Hypothalamus (tissue), 51 donors: ENCODE data around the gene MSI2.
"Not testable (repeated sequence)": the region's sequence is repeated elsewhere in the genome, so short reads cannot be mapped to it uniquely, and the experiment has no call there.

Experiments used
- DNase-seq, 51 donors: peaks; one replicate each; lab custom pipeline; 2025; lab: John Stamatoyannopoulos, UW

The MSI2 gene

GRCh38 chr17:57490111-57490845, 234.0 kb downstream of the MSI2 start:
- DNase-seq, result no peak

DNA sequence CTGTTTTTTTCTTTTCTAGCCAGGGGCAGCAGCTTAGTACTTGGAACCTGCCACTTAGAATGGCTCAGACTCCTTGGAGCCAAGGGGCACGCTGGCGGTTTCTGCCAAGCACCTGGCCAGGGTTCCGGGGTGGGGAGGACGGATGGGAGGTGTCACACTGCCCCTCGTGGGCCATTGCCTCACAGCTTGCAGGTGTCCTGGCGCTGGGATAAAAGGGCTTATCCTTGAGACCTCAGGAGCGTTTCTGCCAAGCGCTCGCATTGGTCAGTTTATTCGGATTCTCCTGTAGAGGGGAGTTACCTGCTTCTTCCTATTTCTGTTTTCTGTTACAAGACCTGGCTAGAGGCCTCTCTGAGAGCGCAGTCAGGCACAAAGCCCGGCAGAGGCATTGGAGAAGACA, 234.6 kb downstream of the MSI2 start:
- peak in 4 of 51 donors; percentile 21 to 57 (median 33) for DNase-seq

GRCh38 chr17:57493171-57493570, 236.8 kb downstream of the MSI2 start:
- DNase-seq, result no peak

GRCh38 chr17:57493625-57494024, 237.3 kb downstream of the MSI2 start:
- no peak for DNase-seq

DNA sequence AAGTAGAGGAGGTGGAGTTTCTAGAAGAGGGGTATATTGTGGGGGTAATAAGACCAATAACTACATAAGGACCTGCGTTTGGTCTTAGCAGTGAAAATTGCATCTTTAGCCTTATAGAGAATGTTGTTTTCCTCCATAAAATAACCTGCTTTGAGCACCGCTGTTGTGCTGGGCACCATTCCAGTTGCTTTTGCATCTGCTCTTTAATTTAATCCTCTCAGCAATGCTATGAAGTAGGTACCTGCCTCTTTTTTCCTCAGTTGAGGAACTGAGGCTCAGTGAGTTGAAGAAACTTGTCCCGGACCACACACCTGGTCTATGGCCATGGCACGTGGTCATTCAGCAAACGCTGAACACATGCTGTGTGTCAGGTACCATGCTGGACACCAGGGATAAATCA, 238.1 kb downstream of the MSI2 start:
- no peak for DNase-seq

DNA sequence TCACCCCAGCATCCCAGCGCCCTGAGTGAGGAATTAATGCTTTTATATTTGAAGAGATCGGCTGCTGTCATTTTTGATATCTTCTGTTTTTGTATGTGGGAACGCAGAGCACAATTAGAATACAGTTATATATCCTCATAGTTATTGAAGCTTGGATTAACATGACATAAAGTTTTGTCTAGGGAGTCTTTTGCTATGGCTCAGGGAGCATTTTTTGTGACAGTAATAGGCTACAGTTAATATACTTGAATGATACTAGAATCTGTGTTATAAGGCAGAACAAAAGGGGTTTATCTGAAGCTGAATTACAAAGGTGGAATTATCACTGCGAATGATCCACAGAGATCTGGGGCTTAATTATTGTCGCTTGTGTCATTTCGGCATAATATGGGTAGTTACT, 239.4 kb downstream of the MSI2 start:
- DNase-seq, result no peak

GRCh38 chr17:57496382-57496781, 240.1 kb downstream of the MSI2 start:
- no peak for DNase-seq

- DNase-seq, result no peak
Observed at GRCh38 chr17:57498443-57498842, 242.1 kb downstream of the MSI2 start.

- DNase-seq, result not testable (repeated sequence)
Observed at GRCh38 chr17:57499221-57499620, 242.9 kb downstream of the MSI2 start.

DNA sequence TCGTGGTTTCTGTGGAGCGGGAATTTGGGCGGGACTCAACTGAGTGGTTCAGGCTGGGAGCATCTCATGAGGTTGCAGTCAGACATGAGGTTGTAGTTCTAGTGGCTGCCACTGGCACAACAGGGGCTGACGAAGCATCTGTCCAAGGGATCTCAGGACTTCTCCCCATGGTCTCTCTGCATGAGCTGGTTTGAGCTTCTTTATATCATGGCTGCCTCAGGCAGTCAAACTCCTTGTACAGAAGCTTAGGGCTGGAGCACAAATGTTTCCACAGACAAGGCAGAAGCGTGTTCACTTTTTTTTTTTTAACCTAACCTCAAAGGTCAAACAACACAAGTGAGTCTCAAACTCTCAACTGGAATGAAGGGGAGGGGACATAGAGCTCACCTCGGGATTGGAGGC, 243.3 kb downstream of the MSI2 start:
- no peak for DNase-seq

DNA sequence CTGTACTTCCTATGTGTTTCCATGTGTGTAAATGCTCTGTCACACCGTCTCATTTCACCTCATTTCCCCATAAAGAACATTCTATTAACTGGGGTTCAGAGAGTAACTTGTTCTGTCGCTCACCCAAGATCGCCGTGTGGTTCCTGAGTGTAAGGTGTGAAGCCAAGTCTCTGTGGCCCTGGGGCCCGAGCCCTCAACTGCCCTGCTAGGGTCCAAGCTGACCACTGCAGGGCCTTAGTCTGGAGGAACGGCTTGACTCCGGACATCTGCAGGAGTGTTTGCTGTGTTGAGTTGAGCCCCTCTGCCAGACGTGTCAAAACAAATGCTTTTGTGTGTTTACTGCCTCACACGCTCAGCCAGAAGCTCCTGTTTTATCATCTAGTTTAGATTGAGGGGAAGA, 244.7 kb downstream of the MSI2 start:
- no peak for DNase-seq

DNA sequence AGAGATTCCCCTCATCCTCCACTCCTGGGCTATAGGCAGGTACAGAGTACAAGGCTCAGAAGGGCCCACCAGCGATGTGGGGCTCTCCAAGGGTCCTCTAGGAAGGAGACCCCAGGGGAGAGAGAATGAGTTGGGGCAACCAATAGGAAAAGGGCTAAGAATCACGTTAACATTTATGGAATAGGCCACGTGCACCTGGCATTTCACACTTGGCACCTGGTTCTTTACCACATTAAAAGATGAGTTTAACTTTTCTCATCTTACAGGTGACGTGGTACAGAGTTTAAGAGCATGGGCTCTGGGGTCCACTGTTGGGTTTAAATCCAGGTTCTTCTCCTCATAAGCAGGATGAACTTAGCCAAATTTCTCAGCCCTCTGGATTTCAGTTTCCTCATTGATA, 245.7 kb downstream of the MSI2 start:
- DNase-seq, result no peak

DNA sequence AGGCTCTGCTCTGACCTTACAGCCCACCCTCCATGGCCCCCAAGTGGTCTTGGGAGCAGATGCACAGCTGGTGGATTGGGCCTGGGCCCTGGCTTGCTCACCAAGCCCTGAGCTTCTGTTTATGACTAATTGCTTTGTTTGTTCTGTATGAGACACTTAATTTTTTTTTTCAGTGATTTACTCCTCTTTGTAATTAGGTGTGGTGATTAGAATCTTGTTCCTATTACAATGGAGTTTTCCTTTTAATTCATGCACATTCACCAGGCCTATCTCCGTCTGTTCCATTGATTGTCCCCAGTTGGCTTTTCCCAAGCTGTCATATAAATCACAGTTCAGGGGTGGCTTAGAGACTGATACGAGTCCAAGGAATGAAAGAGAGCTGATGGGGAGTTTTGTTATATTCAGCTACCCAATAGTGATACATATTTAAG, 246.5 kb downstream of the MSI2 start:
- no peak for DNase-seq

GRCh38 chr17:57504208-57504607, 247.9 kb downstream of the MSI2 start:
- no peak for DNase-seq

- DNase-seq, result no peak
Observed at GRCh38 chr17:57505841-57506773, 249.8 kb downstream of the MSI2 start.

- no peak for DNase-seq
Observed at GRCh38 chr17:57506774-57507127, 250.4 kb downstream of the MSI2 start.

DNA sequence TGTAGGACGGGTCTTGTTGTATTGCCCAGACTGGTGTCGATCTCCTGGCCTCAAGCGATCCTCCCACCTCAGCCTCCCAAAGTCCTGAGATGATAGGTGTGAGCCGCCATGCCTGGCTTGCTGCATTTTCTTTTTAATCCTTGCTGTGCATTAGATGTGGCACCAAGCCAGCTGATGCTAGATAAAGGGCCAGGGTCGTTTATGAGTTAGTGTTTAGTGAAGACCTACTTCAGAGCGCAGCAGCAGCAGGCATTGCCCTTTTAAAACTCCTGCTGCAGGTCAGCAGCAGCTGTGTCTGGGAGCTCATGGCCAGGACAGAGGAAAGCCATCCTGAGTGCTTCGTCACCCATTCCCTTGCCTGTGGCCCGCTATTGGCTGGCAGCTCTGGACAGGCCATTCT, 251.5 kb downstream of the MSI2 start:
- DNase-seq, result no peak

GRCh38 chr17:57508671-57509070, 252.3 kb downstream of the MSI2 start:
- no peak for DNase-seq

GRCh38 chr17:57511475-57512123, 255.3 kb downstream of the MSI2 start:
- DNase-seq, result peak in 1 of 51 donors; percentile 36

- no peak for DNase-seq
Observed at GRCh38 chr17:57512258-57512657, 255.9 kb downstream of the MSI2 start.

- DNase-seq, result no peak
Observed at GRCh38 chr17:57512691-57513090, 256.4 kb downstream of the MSI2 start.
